Measurements from ENCODE around the gene PRR36. TPM values are rescaled to one million over a fixed set of nuclear protein-coding genes. Genes with fewer than 3 reads are reported as not detected.

PRR36 gene
- total RNA-seq, 1 donor from 2014 or later: 1.0 TPM

GRCh38 chr19:7847664-7848063 lies 26.5 kb downstream of the PRR36 start:
- Histone ChIP-seq H3K36me3 (ENCODE audit: control insufficient read depth, insufficient read depth, low read length) (no peaks in the 10 kb centered on the region), H3K27me3 (ENCODE audit: control insufficient read depth, insufficient read depth, low read length) (peaks cover 5% of the 10 kb centered on the region), H3K4me3 (ENCODE audit: low read depth, low read length) (no peak overlapping the region)
- no peak for TF ChIP-seq CTCF (IDR thresholded peaks at IDR 0.05; ENCODE audit: insufficient read depth, low read length, poor library complexity, severe bottlenecking)
- DNase-seq (ENCODE audit: low read depth): no peak

- Histone ChIP-seq H3K36me3 (ENCODE audit: control insufficient read depth, insufficient read depth, low read length) (no peaks in the 10 kb centered on the region), H3K4me3 (ENCODE audit: low read depth, low read length) (no peak overlapping the region), H3K27me3 (ENCODE audit: control insufficient read depth, insufficient read depth, low read length) (no peaks in the 10 kb centered on the region)
- DNase-seq (ENCODE audit: low read depth): no peak
- TF ChIP-seq CTCF (IDR thresholded peaks at IDR 0.05; ENCODE audit: insufficient read depth, low read length, poor library complexity, severe bottlenecking): no peak
Measured at GRCh38 chr19:7846155-7846646, 28.0 kb downstream of the PRR36 start.

GRCh38 chr19:7845390-7846154 lies 28.6 kb downstream of the PRR36 start:
- no peak overlapping the region for H3K4me3 ChIP-seq (ENCODE audit: low read depth, low read length)
- no peak for TF ChIP-seq CTCF (IDR thresholded peaks at IDR 0.05; ENCODE audit: insufficient read depth, low read length, poor library complexity, severe bottlenecking)
- DNase-seq (ENCODE audit: low read depth): no peak
- H3K36me3 ChIP-seq (ENCODE audit: control insufficient read depth, insufficient read depth, low read length): no peaks in the 10 kb centered on the region
- H3K27me3 ChIP-seq (ENCODE audit: control insufficient read depth, insufficient read depth, low read length): no peaks in the 10 kb centered on the region

GRCh38 chr19:7844951-7845350 lies 29.2 kb downstream of the PRR36 start:
- Histone ChIP-seq H3K27me3 (ENCODE audit: control insufficient read depth, insufficient read depth, low read length) (no peaks in the 10 kb centered on the region), H3K4me3 (ENCODE audit: low read depth, low read length) (no peak overlapping the region), H3K36me3 (ENCODE audit: control insufficient read depth, insufficient read depth, low read length) (no peaks in the 10 kb centered on the region)
- no peak for DNase-seq (ENCODE audit: low read depth)
- TF ChIP-seq CTCF (IDR thresholded peaks at IDR 0.05; ENCODE audit: insufficient read depth, low read length, poor library complexity, severe bottlenecking): no peak

- TF ChIP-seq CTCF (IDR thresholded peaks at IDR 0.05; ENCODE audit: insufficient read depth, low read length, poor library complexity, severe bottlenecking): no peak
- Histone ChIP-seq H3K36me3 (ENCODE audit: control insufficient read depth, insufficient read depth, low read length) (no peaks in the 10 kb centered on the region), H3K4me3 (ENCODE audit: low read depth, low read length) (no peak overlapping the region), H3K27me3 (ENCODE audit: control insufficient read depth, insufficient read depth, low read length) (no peaks in the 10 kb centered on the region)
- DNase-seq (ENCODE audit: low read depth): no peak
Measured at GRCh38 chr19:7844405-7844804, 29.8 kb downstream of the PRR36 start.

- no peaks in the 10 kb centered on the region for H3K27me3 ChIP-seq (ENCODE audit: control insufficient read depth, insufficient read depth, low read length)
- H3K36me3 ChIP-seq (ENCODE audit: control insufficient read depth, insufficient read depth, low read length): no peaks in the 10 kb centered on the region
- H3K4me3 ChIP-seq (ENCODE audit: low read depth, low read length): no peak overlapping the region
- no peak for TF ChIP-seq CTCF (IDR thresholded peaks at IDR 0.05; ENCODE audit: insufficient read depth, low read length, poor library complexity, severe bottlenecking)
- DNase-seq (ENCODE audit: low read depth): no peak
Measured at GRCh38 chr19:7843521-7843920, 30.7 kb downstream of the PRR36 start.
